H1 (cell line): ENCODE results near the gene CPED1. TPM values are rescaled to one million over a fixed set of nuclear protein-coding genes. Genes with fewer than 3 reads are reported as not detected.

ENCODE experiments used
- CTCF ChIA-PET: fragments of 300-600 bp; sonication (Branson Sonifier 250); formaldehyde crosslinking; loops from one replicate; lab custom pipeline; 2021; ENCODE audit not compliant: partially characterized antibody; lab: Charles Lee
- POLR2A ChIA-PET: fragments of 300-600 bp; sonication (Branson Sonifier 250); formaldehyde crosslinking; loops from one replicate; lab custom pipeline; 2021; ENCODE audit warnings: inconsistent platforms; ENCODE audit not compliant: partially characterized antibody; lab: Charles Lee
- DNase-seq, 2 experiments: peaks; one replicate each; pipeline versions ENCODE4 v3.0.0 to v3.0.0-alpha.2; 2010 to 2022; ENCODE audit warnings: low spot score in 2 of 2, low read depth in 1 of 2, mixed read lengths in 1 of 2
- FAIRE-seq: peaks from 2 replicates; lab custom pipeline; 2011; peaks lifted over from hg19 to GRCh38; lab: Jason Lieb, UNC
- H2AFZ ChIP-seq: 2 replicates; pipeline ENCODE4 v1.8.1; 2012; ENCODE audit warnings: low read length, inconsistent platforms
- H2AK5ac ChIP-seq: 2 replicates; pipeline ENCODE4 v1.6.1; 2013; ENCODE audit warnings: low read depth, low read length
- H2BK120ac ChIP-seq: replicated peaks from 2 replicates; pipeline ENCODE3; 2013; ENCODE audit warnings: low read depth, low read length, inconsistent platforms
- H2BK12ac ChIP-seq: 2 replicates; pipeline ENCODE4 v1.6.1; 2013; ENCODE audit warnings: low read depth, low read length
- H2BK15ac ChIP-seq: 2 replicates; pipeline ENCODE4 v1.6.1; 2013; ENCODE audit warnings: low read length
- H2BK20ac ChIP-seq: 2 replicates; pipeline ENCODE4 v1.6.1; 2013; ENCODE audit warnings: low read length
- H2BK5ac ChIP-seq: 2 replicates; pipeline ENCODE4 v1.6.1; 2013; ENCODE audit warnings: low read depth, low read length
- H3K14ac ChIP-seq: 2 replicates; pipeline ENCODE4 v1.6.1; 2013; ENCODE audit warnings: inconsistent platforms; ENCODE audit not compliant: insufficient read length
- H3K18ac ChIP-seq: 2 replicates; pipeline ENCODE4 v1.6.1; 2013; ENCODE audit warnings: low read length; ENCODE audit errors: extremely low read depth
- H3K23ac ChIP-seq: 2 replicates; pipeline ENCODE4 v1.6.1; 2013; ENCODE audit warnings: inconsistent platforms; ENCODE audit not compliant: insufficient read length
- H3K23me2 ChIP-seq: 2 replicates; pipeline ENCODE4 v1.6.1; 2013; ENCODE audit warnings: low read depth, low read length
- H3K27ac ChIP-seq: 2 replicates; pipeline ENCODE4 v1.6.1; 2011; ENCODE audit warnings: low read depth, low read length, inconsistent platforms
- H3K27me3 ChIP-seq, 4 experiments: replicated peaks in 1 of 4; 1 replicate in 1 of 4; 2 replicates in 3 of 4; pipeline versions ENCODE4 v1.6.1 to v1.8.1; 2011 to 2013; ENCODE audit warnings: low read length in 3 of 4, mild to moderate bottlenecking in 3 of 4, inconsistent platforms in 2 of 4, mixed read lengths in 2 of 4, moderate library complexity in 1 of 4; ENCODE audit not compliant: control insufficient read depth in 3 of 4, insufficient read depth in 3 of 4; ENCODE audit errors: extremely low read depth in 1 of 4
- H3K36me3 ChIP-seq, 4 experiments: 2 replicates each; pipeline versions ENCODE4 v1.6.1 to v1.8.1; 2011 to 2013; ENCODE audit warnings: mild to moderate bottlenecking in 4 of 4, low read length in 3 of 4, moderate library complexity in 2 of 4, control low read depth in 1 of 4, inconsistent platforms in 1 of 4; ENCODE audit not compliant: insufficient read depth in 4 of 4, control insufficient read depth in 2 of 4
- H3K4ac ChIP-seq: replicated peaks from 2 replicates; pipeline ENCODE3; 2013; ENCODE audit warnings: low read length, low read depth, mixed read lengths, inconsistent platforms; ENCODE audit not compliant: insufficient read length
- H3K4me1 ChIP-seq, 4 experiments: replicated peaks in 1 of 4; 1 replicate in 1 of 4; 2 replicates in 3 of 4; pipeline versions ENCODE4 v1.6.1 to v1.8.1; 2011 to 2013; ENCODE audit warnings: low read length in 3 of 4, inconsistent platforms in 2 of 4, mixed read lengths in 1 of 4; ENCODE audit not compliant: insufficient read depth in 4 of 4, control insufficient read depth in 3 of 4
- H3K4me2 ChIP-seq, 2 experiments: 2 replicates each; pipeline versions ENCODE4 v1.6.1 to v1.8.1; 2011 to 2013; ENCODE audit warnings: low read depth in 2 of 2, low read length in 2 of 2, control low read depth in 1 of 2, inconsistent platforms in 1 of 2, mild to moderate bottlenecking in 1 of 2; ENCODE audit not compliant: insufficient read depth in 1 of 2
- H3K4me3 ChIP-seq, 4 experiments: fragments of 200-600, 300-600 bp in 1 of 4; sonication (generic), shearing (Covaris generic), sonication (Bioruptor Twin) in 1 of 4; 2 replicates each; pipeline versions ENCODE4 v1.5.1 to v1.8.1; 2011 to 2016; ENCODE audit warnings: low read length in 4 of 4, low read depth in 3 of 4, control low read depth in 2 of 4, inconsistent platforms in 2 of 4, mild to moderate bottlenecking in 2 of 4, mixed read lengths in 1 of 4, moderate library complexity in 1 of 4; ENCODE audit not compliant: insufficient read depth in 2 of 4; ENCODE audit errors: extremely low read depth in 1 of 4
- H3K56ac ChIP-seq: replicated peaks from 2 replicates; pipeline ENCODE3; 2013; ENCODE audit warnings: low read depth, mild to moderate bottlenecking, mixed read lengths, low read length, inconsistent platforms; ENCODE audit not compliant: insufficient read length
- H3K79me1 ChIP-seq: 2 replicates; pipeline ENCODE4 v1.6.1; 2013; ENCODE audit warnings: low read depth, low read length, control low read depth
- H3K79me2 ChIP-seq, 2 experiments: 2 replicates each; pipeline versions ENCODE4 v1.6.1 to v1.8.1; 2012 to 2013; ENCODE audit warnings: low read length in 2 of 2, mild to moderate bottlenecking in 2 of 2, inconsistent platforms in 1 of 2; ENCODE audit not compliant: insufficient read depth in 2 of 2, control insufficient read depth in 1 of 2
- H3K9ac ChIP-seq, 4 experiments: replicated peaks in 1 of 4; 1 replicate in 1 of 4; 2 replicates in 3 of 4; pipeline versions ENCODE4 v1.6.1 to v1.8.1; 2011 to 2013; ENCODE audit warnings: low read depth in 3 of 4, low read length in 3 of 4, control low read depth in 2 of 4, mild to moderate bottlenecking in 2 of 4, moderate library complexity in 2 of 4, inconsistent platforms in 1 of 4; ENCODE audit errors: extremely low read depth in 1 of 4
- H3K9me3 ChIP-seq, 2 experiments: 2 replicates each; pipeline versions ENCODE4 v1.6.1 to v1.8.1; 2012 to 2013; ENCODE audit warnings: mild to moderate bottlenecking in 2 of 2, moderate library complexity in 2 of 2, control low read depth in 1 of 2, inconsistent platforms in 1 of 2, low read depth in 1 of 2, low read length in 1 of 2, mixed read lengths in 1 of 2; ENCODE audit not compliant: insufficient read depth in 2 of 2
- H4K20me1 ChIP-seq, 2 experiments: replicated peaks in 1 of 2; 2 replicates each; pipeline versions ENCODE3 to v1.8.1; 2011 to 2013; ENCODE audit warnings: inconsistent platforms in 2 of 2, low read length in 2 of 2, mild to moderate bottlenecking in 1 of 2; ENCODE audit not compliant: insufficient read depth in 2 of 2, control insufficient read depth in 1 of 2
- H4K5ac ChIP-seq: 2 replicates; pipeline ENCODE4 v1.6.1; 2013; ENCODE audit warnings: low read length, low read depth, mixed read lengths, inconsistent platforms; ENCODE audit not compliant: insufficient read length
- H4K8ac ChIP-seq: 2 replicates; pipeline ENCODE4 v1.8.0; 2013; ENCODE audit warnings: mild to moderate bottlenecking, moderate library complexity, low read length, inconsistent platforms; ENCODE audit not compliant: insufficient read depth; ENCODE audit errors: extremely low read depth
- H4K91ac ChIP-seq: replicated peaks from 2 replicates; pipeline ENCODE3; 2013; ENCODE audit warnings: low read length, mixed read lengths, inconsistent platforms; ENCODE audit not compliant: insufficient read length
- WGBS, 2 experiments: shearing (Covaris generic) in 1 of 2; methylation state at CpG; one replicate each; pipeline versions ENCODE4 v1.1.6 to v1.1.7; 2013 to 2015; ENCODE audit warnings: low lambda C conversion rate in 2 of 2, mixed read lengths in 2 of 2, inconsistent platforms in 1 of 2, low coverage in 1 of 2, missing lambda C conversion rate in 1 of 2; ENCODE audit not compliant: insufficient replicate concordance in 2 of 2, insufficient coverage in 1 of 2, insufficient read length in 1 of 2; ENCODE audit errors: extremely low coverage in 1 of 2, missing lambda C conversion rate in 1 of 2; 5-methylcytosine and 5-hydroxymethylcytosine counted together
- polyA plus RNA-seq, 7 experiments: library from polyadenylated mRNA; depleted of rRNA in 3 of 7; stranded (reverse) in 5 of 7; unstranded in 2 of 7; fragments of >200 nt in 5 of 7; fragments of 200-250 nt in 2 of 7; gene quantifications; 1 replicate in 5 of 7; 2 replicates in 1 of 7; 4 replicates in 1 of 7; pipeline versions ENCODE4 v1.2.1 to v1.2.3, GENCODE V29; 2011 to 2013; ENCODE audit warnings: missing spikeins in 2 of 7, mixed read lengths in 2 of 7
- total RNA-seq: library from RNA; stranded (reverse); fragmentation: NEBNext Ultra II Directional; extraction: Animal tissue kit (Norgen Biotek cat#: 25700); gene quantifications from 2 replicates; pipeline ENCODE4 v1.2.1, GENCODE V29; 2021
- TF ChIP-seq, protein P1 (sequence below): fragments of 300-600 bp; sonication (generic); IDR thresholded peaks from 2 replicates; pipeline ENCODE4 v1.7.1; 2012; ENCODE audit warnings: low read length, moderate library complexity, mild to moderate bottlenecking, inconsistent platforms; ENCODE audit not compliant: insufficient replicate concordance

Gene CPED1
- total and polyA plus RNA-seq, 2 of the 8 experiments (the other 6 are each of a cell fraction or from before 2014, with no cell fraction given) = 0.08 to 0.39 TPM

- ChIA-PET POLR2A (no interaction called here), CTCF (no interaction called here)
- no peak for FAIRE-seq
- TF ChIP-seq, protein P1, sequence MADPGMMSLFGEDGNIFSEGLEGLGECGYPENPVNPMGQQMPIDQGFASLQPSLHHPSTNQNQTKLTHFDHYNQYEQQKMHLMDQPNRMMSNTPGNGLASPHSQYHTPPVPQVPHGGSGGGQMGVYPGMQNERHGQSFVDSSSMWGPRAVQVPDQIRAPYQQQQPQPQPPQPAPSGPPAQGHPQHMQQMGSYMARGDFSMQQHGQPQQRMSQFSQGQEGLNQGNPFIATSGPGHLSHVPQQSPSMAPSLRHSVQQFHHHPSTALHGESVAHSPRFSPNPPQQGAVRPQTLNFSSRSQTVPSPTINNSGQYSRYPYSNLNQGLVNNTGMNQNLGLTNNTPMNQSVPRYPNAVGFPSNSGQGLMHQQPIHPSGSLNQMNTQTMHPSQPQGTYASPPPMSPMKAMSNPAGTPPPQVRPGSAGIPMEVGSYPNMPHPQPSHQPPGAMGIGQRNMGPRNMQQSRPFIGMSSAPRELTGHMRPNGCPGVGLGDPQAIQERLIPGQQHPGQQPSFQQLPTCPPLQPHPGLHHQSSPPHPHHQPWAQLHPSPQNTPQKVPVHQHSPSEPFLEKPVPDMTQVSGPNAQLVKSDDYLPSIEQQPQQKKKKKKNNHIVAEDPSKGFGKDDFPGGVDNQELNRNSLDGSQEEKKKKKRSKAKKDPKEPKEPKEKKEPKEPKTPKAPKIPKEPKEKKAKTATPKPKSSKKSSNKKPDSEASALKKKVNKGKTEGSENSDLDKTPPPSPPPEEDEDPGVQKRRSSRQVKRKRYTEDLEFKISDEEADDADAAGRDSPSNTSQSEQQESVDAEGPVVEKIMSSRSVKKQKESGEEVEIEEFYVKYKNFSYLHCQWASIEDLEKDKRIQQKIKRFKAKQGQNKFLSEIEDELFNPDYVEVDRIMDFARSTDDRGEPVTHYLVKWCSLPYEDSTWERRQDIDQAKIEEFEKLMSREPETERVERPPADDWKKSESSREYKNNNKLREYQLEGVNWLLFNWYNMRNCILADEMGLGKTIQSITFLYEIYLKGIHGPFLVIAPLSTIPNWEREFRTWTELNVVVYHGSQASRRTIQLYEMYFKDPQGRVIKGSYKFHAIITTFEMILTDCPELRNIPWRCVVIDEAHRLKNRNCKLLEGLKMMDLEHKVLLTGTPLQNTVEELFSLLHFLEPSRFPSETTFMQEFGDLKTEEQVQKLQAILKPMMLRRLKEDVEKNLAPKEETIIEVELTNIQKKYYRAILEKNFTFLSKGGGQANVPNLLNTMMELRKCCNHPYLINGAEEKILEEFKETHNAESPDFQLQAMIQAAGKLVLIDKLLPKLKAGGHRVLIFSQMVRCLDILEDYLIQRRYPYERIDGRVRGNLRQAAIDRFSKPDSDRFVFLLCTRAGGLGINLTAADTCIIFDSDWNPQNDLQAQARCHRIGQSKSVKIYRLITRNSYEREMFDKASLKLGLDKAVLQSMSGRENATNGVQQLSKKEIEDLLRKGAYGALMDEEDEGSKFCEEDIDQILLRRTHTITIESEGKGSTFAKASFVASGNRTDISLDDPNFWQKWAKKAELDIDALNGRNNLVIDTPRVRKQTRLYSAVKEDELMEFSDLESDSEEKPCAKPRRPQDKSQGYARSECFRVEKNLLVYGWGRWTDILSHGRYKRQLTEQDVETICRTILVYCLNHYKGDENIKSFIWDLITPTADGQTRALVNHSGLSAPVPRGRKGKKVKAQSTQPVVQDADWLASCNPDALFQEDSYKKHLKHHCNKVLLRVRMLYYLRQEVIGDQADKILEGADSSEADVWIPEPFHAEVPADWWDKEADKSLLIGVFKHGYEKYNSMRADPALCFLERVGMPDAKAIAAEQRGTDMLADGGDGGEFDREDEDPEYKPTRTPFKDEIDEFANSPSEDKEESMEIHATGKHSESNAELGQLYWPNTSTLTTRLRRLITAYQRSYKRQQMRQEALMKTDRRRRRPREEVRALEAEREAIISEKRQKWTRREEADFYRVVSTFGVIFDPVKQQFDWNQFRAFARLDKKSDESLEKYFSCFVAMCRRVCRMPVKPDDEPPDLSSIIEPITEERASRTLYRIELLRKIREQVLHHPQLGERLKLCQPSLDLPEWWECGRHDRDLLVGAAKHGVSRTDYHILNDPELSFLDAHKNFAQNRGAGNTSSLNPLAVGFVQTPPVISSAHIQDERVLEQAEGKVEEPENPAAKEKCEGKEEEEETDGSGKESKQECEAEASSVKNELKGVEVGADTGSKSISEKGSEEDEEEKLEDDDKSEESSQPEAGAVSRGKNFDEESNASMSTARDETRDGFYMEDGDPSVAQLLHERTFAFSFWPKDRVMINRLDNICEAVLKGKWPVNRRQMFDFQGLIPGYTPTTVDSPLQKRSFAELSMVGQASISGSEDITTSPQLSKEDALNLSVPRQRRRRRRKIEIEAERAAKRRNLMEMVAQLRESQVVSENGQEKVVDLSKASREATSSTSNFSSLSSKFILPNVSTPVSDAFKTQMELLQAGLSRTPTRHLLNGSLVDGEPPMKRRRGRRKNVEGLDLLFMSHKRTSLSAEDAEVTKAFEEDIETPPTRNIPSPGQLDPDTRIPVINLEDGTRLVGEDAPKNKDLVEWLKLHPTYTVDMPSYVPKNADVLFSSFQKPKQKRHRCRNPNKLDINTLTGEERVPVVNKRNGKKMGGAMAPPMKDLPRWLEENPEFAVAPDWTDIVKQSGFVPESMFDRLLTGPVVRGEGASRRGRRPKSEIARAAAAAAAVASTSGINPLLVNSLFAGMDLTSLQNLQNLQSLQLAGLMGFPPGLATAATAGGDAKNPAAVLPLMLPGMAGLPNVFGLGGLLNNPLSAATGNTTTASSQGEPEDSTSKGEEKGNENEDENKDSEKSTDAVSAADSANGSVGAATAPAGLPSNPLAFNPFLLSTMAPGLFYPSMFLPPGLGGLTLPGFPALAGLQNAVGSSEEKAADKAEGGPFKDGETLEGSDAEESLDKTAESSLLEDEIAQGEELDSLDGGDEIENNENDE = no peak
These were observed 134.5 kb downstream of the CPED1 start for GRCh38 chr7:121123032-121123431.

More at GRCh38 chr7:121123032-121123431, 134.5 kb downstream of the CPED1 start:
- no peaks in the 10 kb centered on the region for H3K79me2 ChIP-seq
- H3K36me3 ChIP-seq = no peaks in the 10 kb centered on the region
- no peak overlapping the region for H2BK12ac ChIP-seq
- no peak overlapping the region for H2AFZ ChIP-seq
- no peak overlapping the region for H3K4me3 ChIP-seq
- no peak overlapping the region for H3K23ac ChIP-seq
- no peaks in the 10 kb centered on the region for H4K20me1 ChIP-seq
- no peak for DNase-seq
- no peak overlapping the region for H3K14ac ChIP-seq
- H3K4me2 ChIP-seq = no peak overlapping the region
- H3K4me1 ChIP-seq = no peaks in the 10 kb centered on the region
- H3K9me3 ChIP-seq = no peaks in the 10 kb centered on the region
- no peak overlapping the region for H2AK5ac ChIP-seq
- no peak overlapping the region for H4K5ac ChIP-seq
- no peak overlapping the region for H3K9ac ChIP-seq
- no peaks in the 10 kb centered on the region for H3K23me2 ChIP-seq
- no peak overlapping the region for H3K56ac ChIP-seq
- H4K91ac ChIP-seq = no peak overlapping the region
- no peak overlapping the region for H3K27ac ChIP-seq
- H4K8ac ChIP-seq = no peak overlapping the region
- H2BK5ac ChIP-seq = no peak overlapping the region
- no peak overlapping the region for H2BK120ac ChIP-seq
- no peaks in the 10 kb centered on the region for H3K79me1 ChIP-seq
- no peaks in the 10 kb centered on the region for H3K27me3 ChIP-seq
- H3K4ac ChIP-seq = no peak overlapping the region
- WGBS, 2 experiments = 84% methylated on average over 2 of the region's 2 CpGs; no CpG with 5 or more reads in 1 of the 2 experiments
- no peak overlapping the region for H3K18ac ChIP-seq
- no peak overlapping the region for H2BK15ac ChIP-seq
- no peak overlapping the region for H2BK20ac ChIP-seq
